Inflammatory macrophage treated with lipopolysaccharide for 1 hour (primary cell): Measurements from ENCODE around the gene PKP2.

ENCODE experiments used
- DNase-seq, 2 donors: peaks; one replicate each; pipeline ENCODE4 v3.0.0-alpha.2; 2020 to 2022

Gene PKP2

GRCh38 chr12:32801269-32801980 is 95.2 kb downstream of the PKP2 start:
- DNase-seq, result no peak

- no peak for DNase-seq
Measured at GRCh38 chr12:32794281-32794680, 102.3 kb downstream of the PKP2 start.

GRCh38 chr12:32789916-32790315 is 106.7 kb downstream of the PKP2 start:
- no peak for DNase-seq

- no peak for DNase-seq
Measured at GRCh38 chr12:32789446-32789845, 107.1 kb downstream of the PKP2 start.

- DNase-seq, result no peak
Measured at GRCh38 chr12:32788405-32788804, 108.2 kb downstream of the PKP2 start.

- DNase-seq, result no peak
Measured at GRCh38 chr12:32785557-32785956, 111.0 kb downstream of the PKP2 start.

- DNase-seq, result no peak
Measured at GRCh38 chr12:32783029-32783428, 113.5 kb downstream of the PKP2 start.

- no peak for DNase-seq
Measured at GRCh38 chr12:32780071-32780470, 116.5 kb downstream of the PKP2 start.

GRCh38 chr12:32777691-32778175 is 118.8 kb downstream of the PKP2 start:
- no peak for DNase-seq

GRCh38 chr12:32777159-32777558 is 119.4 kb downstream of the PKP2 start:
- no peak for DNase-seq

- no peak for DNase-seq
Measured at GRCh38 chr12:32776258-32776657, 120.3 kb downstream of the PKP2 start.

GRCh38 chr12:32773691-32774090 is 122.9 kb downstream of the PKP2 start:
- DNase-seq, result no peak

- DNase-seq, result no peak
Measured at GRCh38 chr12:32770141-32770540, 126.4 kb downstream of the PKP2 start.

- no peak for DNase-seq
Measured at GRCh38 chr12:32768518-32768917, 128.1 kb downstream of the PKP2 start.

GRCh38 chr12:32765906-32766305 is 130.7 kb downstream of the PKP2 start:
- no peak for DNase-seq

GRCh38 chr12:32761716-32762115 is 134.9 kb downstream of the PKP2 start:
- peak; percentile 44 to 57 for DNase-seq

- DNase-seq, result no peak
Measured at GRCh38 chr12:32757157-32757556, 139.4 kb downstream of the PKP2 start.

GRCh38 chr12:32756476-32757066 is 140.0 kb downstream of the PKP2 start:
- no peak for DNase-seq

GRCh38 chr12:32755654-32756475 is 140.7 kb downstream of the PKP2 start, which contains the start of gene YARS2:
Gene YARS2 (minus strand): TSS chr12:32755897. CDS start chr12:32755874, 23 bp downstream.
- DNase-seq, result peak; percentile 96 to 97

GRCh38 chr12:32755051-32755653 is 141.4 kb downstream of the PKP2 start:
- DNase-seq, result peak; percentile 57 to 63

GRCh38 chr12:32754111-32754510 is 142.5 kb downstream of the PKP2 start:
- peak; percentile 66 to 79 for DNase-seq

GRCh38 chr12:32753605-32754004 is 143.0 kb downstream of the PKP2 start:
- DNase-seq, result no peak

GRCh38 chr12:32743264-32743663 is 153.3 kb downstream of the PKP2 start:
- no peak for DNase-seq
